HG02981 (cell line): ENCODE measurements around the gene MYH13.
A peak's percentile ranks its signal among the peaks of the same experiment; 100 is the strongest.

Experiments used
- ATAC-seq: cut with Tn5 transposase; IDR thresholded peaks from one replicate; pipeline ENCODE4 v1.9.1; 2021; ENCODE audit warnings: mild to moderate bottlenecking, moderate library complexity; ENCODE audit not compliant: unreplicated experiment

Gene MYH13

DNA sequence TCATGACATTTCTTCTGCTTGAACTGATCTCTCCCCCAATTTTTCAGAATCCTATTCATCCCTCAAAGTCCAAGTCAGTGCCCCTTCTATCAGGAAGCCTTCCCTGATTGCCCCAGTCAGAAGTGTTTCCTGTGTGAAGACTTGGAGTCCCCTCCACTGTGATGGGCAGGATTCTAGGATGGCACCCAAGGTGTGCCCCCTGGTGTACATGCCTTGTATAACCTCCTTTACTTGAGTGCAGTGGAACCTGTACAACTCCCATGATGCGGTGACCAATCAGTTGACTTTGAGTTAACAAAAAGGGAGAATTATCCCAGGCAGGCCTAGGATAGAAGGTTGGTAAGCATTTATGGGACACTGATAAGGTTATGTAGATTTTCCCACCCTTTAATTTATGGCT is 23.4 kb downstream of the MYH13 start:
- ATAC-seq = no peak

DNA sequence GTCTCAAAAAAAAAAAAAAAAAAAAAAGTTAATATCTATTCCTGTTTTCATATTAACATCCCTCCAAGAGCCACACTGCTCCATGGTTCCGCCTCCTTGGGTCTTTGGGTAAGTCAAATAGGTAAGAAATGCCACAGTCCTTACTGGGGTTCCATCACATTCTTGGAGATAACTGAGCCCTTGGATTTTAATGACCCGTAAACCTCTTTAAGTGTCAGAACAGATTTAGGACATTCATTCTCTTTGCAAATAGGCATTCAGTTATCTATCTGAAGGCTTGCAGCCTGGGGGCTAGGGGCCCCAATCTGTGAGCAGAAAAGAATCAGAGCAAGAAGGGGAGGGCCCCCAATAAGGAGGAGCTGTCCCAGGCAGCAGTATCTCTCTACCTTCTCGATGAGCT is 28.0 kb downstream of the MYH13 start:
- no peak for ATAC-seq

DNA sequence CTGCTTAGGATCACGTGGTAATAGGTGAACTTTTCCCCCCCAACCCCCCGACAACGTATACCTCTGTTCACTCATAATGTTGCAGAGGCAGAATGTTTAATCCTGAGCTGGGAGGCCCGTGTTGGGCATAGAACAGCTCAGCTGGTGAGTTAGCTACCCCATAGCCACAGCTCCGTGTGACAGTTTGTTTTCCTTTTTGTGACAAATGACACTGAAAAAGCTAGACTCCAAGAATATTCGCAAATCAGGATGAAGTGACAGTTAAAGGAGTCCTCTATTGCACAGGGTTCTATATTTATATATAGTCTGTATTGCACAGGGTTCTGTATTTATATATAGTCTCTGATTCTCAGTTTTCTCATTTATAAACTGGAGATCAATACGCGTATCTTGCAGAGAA is 33.8 kb downstream of the MYH13 start:
- no peak for ATAC-seq

DNA sequence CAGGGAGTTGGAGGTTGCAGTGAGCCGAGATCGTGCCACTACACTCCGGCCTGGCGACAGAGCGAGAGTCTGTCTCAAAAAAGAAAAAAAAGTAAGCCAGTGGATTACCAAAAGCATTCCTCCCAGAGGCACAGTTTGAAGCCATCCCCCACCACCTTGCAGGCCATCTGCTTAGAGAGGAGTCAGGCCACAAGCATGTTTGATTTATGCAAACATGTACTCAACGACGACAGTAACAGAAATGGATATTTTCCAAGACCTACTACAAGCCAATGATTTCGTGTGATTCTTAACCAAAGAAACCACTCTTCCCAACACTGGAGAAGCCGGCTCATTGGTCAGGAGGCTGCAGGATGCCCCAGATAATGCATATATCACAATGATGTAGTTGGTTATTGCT is 34.8 kb downstream of the MYH13 start:
- ATAC-seq = no peak

DNA sequence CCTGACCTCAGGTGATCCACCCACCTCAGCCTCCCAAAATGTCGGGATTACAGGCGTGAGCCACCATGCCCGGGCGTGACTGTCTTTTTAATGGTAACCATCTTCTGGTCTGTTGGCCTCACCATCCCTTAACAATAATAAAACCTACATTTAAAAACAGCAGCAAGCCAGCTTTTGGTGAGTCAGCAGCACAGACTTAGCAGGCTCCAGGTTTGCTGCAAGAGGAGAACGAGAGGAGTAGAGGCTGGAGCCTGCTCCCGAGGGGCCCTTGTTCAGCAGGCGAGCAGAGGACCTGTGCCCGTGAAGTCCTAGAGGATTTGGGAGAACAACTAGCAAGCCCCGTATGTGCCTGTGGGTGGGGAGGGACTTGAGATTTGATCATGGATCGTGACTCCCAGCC is 35.7 kb downstream of the MYH13 start:
- ATAC-seq = no peak

DNA sequence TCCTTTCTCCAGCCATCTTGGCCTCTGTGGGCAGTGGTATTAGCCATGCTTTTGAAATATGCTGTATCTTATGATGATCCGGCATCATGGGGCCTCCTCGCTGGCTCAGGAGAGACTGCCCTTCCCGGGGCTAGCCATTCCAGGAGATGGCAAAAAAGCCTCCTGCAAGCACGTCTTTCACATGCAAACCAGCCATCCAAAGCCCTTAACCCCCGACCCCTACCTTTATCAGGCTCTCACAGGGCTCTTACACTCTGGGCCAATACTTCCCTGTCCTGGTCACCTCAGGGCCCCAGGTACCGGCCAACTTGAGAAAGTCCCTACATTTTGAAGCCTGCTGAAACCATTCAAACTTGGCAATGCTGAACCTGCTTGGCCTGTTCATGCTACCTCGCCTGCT is 36.4 kb downstream of the MYH13 start:
- ATAC-seq = no peak

DNA sequence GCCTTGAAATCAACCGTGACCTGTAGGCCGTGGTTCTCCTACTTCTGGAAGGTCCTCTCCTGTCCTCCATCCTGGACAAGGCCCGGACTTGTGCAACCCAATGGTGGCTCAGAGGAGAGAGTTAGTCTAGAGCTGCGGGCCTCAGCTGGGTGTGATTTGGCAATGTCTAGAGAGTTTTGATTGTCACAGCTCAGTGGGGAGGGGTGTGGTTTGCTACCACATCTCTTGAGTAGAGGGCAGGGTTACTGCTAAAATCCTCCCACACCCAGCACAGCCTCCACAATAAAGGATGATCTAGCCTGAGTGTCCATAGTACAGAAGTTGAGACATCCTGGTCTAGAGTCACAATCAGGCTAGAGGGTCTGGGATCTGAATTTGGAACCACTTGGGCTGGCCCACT is 40.3 kb downstream of the MYH13 start:
- no peak for ATAC-seq

DNA sequence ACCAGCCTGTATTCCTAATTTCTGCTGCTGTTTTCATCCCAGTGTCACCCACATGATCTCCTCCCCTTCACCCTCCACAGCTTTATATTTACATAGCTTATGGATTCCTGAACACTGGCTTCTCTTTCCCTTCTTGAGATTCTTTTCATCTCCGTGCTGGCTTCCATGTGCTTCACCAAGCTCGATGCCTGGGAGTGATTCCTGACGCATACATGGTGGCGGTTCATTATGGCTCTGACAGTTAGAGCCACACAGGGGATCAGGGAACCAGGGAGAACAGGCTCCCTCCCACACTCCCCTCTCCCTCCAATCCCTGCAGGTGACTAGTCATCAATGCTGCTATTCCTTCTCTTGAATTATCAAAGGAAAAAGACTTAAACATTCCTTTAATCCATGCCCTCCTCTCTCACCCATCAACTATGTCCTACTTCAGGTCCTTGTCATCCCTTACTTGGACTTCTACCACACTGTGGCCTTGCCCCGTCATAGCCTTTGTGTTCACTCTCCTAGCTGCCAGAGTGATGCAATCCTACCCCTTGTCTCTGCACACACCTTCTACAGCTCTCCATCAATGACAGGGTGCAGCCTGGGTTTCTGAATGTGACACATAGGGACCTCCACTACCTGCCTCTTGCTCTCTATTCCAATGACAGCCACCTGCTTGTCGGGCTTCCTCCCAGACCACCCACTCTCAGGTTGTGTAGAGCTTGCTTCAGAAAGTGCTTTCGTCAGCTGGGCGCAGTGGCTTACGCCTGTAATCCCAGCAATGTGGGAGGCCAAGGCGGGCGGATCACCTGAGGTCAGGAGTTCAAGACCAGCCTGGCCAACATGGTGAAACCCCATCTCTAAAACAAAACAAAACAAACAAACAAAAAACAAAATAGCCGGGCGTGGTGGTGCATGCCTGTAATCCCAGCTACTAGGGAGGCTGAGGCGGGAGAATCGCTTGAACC is 43.6 kb downstream of the MYH13 start:
- no peak for ATAC-seq

DNA sequence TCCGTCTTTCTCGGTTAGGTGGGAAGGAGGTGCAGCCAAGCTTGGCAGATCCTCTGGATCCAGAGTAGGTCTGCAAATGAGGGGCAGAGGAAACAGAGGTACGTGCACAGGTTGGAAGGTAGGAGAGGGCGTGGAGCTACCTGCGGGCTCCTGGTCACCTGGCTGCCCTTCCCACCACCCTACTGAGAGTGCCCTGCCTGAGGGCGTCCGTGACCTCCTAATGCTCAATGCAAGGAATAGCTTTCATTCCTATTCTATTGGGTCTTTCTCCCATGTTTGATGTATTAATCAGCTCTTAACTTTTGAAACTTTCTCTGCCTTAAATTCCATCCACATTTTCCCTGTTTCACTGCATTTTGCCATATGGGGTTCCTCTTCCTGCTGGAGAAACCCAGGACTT is 44.6 kb downstream of the MYH13 start:
- no peak for ATAC-seq

DNA sequence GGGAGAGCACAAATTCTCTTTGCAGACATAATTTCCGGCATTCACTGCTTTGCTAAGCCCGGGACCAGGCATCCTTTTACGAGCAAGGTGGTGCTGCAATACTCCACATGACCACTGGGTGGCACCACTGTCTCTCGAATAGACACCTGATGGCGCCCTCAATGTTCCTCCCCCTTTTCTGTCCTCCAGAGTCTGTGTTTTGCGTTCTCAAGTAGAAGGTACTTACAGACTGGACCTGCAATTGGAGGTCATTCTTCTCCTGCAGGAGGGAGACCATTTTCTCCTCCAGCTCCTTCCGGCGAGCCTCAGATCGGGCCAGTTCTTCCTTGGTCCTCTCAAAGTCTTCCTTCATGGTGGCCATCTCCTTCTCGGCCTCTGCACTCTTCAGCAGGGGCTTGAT is 45.2 kb downstream of the MYH13 start:
- no peak for ATAC-seq

DNA sequence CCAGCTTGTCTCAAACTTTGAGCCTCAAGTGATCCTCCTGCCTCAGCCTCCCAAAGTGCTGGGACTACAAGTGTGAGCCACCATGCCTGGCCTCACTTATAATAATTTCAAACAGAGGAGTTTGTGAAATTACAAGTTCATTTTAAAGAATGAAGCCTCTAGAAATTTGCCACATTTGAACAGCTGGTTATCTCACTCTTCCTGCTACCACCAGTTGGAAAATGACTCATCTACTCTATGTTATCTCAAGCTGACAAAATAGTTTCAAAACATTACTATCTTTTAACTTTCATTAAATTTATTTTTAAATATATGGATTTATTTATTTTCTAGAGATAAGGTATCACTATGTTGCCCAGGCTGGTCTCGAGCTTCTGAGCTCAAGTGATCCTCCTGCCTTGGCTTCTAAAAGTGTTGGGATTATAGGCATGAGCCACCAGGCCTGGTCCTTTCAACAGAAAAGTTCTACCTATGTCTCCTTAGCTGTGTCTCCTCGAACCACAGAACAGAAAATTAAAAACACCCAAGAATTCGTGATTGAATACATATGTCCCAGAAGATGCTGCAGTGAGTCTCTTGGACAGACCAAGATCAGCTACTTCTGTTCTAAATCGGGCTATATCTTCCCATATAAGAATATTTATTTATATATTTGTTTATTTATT is 47.6 kb downstream of the MYH13 start:
- ATAC-seq = no peak

DNA sequence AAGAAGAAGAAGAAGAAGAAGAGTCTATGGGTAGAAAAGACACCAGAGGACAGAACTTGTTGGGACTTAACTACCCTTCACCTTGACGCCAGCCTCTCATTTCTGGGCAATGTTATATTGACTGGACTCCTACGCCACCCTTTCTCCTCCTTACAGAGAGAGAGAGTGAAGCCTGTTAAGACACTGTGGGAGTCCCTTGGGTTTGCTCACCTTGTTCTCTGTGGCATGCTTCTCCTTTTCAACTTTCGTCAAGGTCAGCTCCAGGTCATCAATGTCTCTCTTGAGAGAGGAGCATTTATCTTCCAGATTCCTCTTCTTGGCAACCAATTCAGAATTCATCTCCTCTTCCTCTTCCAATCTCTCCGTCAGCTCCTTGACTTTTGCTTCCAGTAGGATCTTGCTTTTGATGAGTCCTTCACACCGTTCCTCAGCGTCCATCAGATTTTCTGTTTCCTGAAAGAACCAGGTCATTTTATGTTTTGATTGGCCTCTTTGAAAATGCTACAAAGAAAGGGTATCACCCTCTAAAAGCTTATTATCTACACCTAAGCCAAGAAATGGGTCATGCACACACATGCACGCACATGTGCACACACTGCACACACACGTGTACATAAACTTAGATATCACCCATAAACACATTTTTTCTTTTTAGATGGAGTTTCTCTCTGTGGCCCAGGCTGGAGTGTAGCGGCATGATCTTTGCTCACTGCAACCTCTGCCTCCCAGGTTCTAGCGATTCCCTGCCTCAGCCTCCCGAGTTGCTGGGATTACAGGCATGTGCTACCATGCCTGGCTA is 48.8 kb downstream of the MYH13 start:
- no peak for ATAC-seq

DNA sequence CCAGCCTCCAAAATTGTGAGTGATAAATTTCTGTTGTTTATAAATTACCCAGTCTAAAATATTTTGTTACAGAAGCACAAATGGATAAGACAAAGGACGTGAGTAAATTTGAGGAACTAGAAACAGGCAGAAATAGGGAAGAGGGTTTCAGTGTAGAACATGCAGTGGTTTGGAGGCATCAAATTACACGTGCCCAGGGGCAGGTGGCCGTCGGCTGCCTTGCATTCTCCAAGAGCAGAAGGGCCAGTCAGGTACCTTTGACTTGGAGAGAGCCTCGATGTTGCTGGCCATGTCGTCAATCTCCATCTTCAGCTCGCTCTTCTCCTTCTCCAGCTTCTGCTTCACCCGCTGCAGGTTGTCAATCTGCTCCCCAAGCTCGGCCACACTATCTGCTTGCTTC is 54.3 kb downstream of the MYH13 start:
- no peak for ATAC-seq

DNA sequence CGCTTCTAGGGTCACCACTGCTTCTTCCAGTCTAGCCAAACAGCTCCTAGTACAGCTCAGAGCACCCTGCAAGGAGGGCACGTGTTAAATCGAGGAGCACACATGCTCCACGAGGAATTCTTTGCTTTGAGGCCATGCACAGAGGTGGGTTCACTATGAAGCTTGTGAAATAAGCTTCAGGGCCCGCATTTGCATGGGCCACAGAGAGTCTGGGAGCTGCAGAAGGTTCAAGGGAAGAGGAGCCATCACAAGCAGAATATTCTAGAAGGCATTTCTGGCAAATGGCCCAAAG is 55.3 kb downstream of the MYH13 start:
- ATAC-seq = no peak

DNA sequence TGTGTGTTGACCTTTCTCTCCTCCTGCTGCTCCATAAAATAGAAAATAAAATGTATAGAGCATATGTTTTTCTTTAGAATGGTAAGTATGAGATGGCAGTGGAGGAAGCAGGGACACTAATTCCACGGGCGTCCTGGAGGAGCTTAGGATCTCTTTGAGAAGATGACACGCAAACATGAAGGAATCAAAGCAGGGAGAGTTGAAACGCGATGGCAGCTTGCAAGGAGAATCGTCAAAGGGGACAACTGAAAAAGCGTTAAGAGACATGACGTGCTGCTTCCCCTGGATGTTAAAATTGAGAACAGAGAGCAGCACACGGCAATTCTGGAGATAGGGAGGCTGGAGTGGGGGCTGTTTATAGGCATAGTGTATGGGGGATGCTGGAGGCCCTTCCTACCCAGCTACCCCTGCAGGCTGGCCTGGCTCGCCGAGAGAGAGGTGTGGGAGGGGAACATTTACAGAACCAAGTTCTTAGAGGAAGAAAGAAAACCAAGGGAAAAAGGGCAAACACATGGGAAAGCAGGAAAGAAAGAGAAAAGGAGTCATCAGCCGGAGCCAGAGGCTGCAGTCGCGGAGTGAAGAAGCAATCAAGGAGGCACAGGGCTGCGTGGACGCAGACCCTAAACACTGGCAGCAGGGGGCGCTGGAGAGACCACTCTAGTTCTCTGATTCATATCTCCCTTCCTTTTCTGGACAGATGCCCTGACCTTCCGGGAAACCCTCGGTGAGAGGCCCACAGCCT is 55.8 kb downstream of the MYH13 start:
- ATAC-seq = peak; percentile 83

DNA sequence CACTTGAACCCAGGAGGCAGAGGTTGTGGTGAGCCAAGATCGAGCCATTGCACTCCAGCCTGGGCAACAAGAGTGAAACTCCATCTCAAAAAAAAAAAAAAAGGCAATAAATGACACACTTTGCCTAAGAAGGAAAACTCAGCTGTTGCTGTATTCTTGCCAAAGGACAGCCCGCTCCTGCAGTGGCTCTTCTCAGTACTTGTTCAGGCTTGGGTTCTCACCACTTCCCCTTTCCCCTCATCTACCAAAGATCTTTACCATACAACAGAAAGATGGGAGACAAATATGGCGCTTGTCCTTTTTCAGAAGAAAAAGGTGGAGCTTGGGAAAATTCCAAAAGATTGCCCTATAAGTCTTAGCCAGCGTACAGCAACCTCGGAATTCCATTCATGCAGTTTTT is 58.5 kb downstream of the MYH13 start:
- ATAC-seq = no peak

DNA sequence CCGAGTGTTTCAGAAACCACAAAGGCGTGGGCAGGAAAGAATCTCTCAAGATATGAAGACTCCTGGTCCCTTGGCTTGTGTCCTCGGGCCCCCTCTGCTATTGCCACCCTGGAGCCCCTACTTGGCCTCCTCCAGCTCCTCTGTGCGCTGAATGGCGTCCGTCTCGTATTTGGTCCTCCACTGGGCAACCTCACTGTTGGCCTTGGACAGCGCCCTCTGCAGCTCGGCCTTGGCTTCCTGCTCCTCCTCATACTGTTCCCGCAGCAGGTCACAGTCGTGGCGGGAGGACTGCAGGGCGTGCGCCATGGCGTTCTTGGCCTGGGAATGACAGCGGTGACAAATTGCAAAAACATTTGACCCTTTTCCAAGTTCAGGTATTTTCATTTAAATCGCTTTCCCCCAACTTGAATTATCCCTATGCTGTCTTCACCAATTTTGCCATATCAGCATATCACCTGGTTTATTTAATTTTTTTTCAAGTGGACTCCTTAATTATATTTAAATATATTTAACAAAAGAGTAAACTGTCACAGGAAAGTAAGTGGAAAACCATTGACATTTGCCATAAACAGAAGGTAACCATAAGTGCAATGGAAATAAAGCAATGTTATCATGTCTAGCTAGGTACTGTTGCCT is 59.7 kb downstream of the MYH13 start:
- no peak for ATAC-seq

DNA sequence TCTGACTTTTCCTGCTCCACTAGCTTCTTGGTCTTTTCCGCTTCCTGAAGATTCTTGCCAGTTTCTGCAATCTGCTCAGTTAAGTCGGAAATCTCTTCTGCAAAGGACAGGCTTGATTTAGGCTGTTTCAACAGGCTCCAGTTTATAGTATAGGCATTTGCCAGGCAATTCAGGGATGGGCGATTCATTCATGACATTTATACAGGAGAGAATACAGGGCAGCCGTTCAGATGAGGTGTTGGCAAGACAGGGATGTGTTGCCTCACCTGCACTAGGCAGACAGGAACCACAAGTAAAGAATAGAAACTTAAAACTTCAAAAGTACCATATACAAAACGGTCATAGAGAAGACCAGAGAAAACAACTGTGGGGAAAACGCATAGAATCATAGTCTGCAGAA is 61.7 kb downstream of the MYH13 start:
- ATAC-seq = no peak

DNA sequence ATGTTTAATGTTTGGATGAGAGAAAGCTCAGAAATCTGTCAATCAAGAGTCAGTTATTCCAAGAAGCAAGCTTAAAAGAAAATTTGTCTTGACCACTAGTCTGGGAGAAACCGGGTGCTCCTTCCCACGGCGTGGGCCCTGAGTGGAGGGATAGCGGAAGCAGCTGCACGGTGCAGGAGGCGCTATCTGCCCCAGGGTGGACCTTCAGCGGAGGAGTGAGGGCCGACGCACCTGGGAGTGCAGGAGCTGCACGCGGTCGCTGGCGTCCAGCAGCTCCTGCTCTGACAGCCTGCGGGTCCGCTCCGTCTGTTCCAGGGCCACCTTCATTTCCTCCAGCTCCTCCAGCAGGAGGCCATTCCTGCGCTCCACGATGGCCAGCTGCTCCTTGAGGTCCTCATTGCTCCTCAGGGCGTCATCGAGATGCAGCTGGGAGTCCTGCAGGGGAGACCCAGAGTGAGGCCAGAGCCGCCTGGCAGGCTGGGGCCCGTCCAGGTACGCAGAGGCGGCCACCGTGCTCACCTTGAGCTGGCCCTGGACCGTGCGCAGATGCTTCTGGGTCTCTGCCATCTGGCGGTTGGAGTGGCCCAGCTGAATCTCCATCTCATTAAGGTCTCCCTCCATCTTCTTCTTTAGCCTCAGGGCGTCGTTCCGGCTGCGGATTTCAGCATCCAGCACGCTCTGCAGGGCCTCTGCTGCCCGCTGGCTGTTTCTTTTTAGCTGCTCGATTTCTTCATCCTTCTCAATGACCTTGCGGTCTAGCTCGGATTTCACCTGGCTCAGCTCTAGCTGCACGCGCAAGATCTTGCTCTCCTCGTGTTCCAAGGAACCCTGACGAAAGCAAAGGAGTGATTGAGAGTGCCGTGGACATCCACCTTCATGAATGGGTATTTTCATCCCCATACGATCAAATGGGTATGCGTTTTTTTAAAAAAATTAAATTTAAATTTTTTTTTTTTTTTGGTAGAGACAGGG is 63.5 kb downstream of the MYH13 start:
- ATAC-seq = no peak

DNA sequence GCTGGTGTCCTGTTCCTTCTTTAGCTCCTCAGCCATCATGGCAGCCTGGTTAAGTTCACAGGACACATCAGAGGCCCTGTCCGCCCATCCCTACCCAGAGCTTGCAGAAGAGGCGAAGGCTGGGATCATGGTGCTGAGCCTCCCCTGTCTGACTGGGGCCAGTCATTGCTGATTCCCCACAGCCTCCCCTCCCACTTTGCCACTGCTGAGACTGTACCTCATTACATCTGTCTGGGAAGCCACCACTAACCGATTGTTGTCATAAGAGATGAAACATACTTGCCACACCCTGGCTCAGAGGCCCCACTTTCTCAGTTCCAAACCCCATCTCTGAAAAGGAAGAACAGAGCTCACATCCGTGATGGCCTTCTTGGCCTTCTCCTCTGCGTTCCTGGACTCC is 66.2 kb downstream of the MYH13 start:
- no peak for ATAC-seq
